ENCODE results near the gene CENPW. TPM values are rescaled to one million over a fixed set of nuclear protein-coding genes. Genes with fewer than 3 reads are reported as not detected.

The CENPW gene
- total and polyA plus RNA-seq, 7 donors = 1.3 to 31.1 (median 5.1) TPM

DNA sequence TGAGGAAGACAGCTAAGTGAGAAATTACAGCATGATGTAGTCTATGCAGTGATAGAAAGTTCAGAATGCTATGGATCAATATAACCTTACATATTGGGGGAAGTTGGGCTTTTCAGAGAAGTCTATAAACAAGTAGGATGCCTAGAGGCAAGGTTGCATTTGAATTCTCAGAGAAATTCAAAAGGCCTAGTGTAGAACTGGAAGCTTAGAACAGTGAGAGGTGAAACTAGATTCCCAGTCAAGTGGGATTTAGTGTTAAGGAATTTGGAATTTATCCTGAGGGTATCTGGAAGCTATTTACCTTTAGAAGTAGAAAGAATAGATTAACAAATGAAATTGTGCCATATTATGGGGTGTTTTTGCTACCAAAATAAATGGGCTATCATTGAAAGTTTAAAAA is 4.3 kb downstream of the CENPW start:
- TF ChIP-seq, protein P1, sequence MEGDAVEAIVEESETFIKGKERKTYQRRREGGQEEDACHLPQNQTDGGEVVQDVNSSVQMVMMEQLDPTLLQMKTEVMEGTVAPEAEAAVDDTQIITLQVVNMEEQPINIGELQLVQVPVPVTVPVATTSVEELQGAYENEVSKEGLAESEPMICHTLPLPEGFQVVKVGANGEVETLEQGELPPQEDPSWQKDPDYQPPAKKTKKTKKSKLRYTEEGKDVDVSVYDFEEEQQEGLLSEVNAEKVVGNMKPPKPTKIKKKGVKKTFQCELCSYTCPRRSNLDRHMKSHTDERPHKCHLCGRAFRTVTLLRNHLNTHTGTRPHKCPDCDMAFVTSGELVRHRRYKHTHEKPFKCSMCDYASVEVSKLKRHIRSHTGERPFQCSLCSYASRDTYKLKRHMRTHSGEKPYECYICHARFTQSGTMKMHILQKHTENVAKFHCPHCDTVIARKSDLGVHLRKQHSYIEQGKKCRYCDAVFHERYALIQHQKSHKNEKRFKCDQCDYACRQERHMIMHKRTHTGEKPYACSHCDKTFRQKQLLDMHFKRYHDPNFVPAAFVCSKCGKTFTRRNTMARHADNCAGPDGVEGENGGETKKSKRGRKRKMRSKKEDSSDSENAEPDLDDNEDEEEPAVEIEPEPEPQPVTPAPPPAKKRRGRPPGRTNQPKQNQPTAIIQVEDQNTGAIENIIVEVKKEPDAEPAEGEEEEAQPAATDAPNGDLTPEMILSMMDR (IDR thresholded peaks at IDR 0.05) = no peak
- H3K36me3 ChIP-seq (ENCODE audit: insufficient read depth in 1 of 2, low read depth in 1 of 2) = no peaks in the 10 kb centered on the region
- no peak overlapping the region for H3K4me3 ChIP-seq
- H3K4me1 ChIP-seq = peaks cover 8% of the 10 kb centered on the region
- no peak for DNase-seq
- ATAC-seq = no peak
- no peak overlapping the region for H3K27ac ChIP-seq
- no peaks in the 10 kb centered on the region for H3K9me3 ChIP-seq
- no peaks in the 10 kb centered on the region for H3K27me3 ChIP-seq (ENCODE audit: insufficient read depth in 3 of 3, low read length in 2 of 3)
- intact Hi-C loops (cut with DNase I) = no loop called here

DNA sequence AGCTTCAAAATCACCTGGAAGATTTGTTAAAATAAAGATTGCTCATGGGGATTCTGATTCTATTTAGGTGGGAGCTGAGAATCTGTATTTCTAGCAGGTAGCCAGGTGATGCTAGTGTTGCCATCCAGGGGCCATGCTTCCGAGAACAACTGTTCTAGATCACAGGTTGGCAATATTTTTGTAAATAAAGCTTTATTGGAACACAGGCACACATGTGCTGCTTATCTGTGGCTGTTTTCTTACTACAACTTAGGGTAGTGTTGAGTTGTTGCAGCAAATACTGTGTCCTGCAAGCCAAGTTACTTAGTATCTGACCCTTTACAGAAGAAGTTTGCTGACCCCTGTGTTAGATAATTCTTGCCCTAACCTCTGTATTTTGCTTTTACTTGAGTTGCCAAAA is 12.0 kb downstream of the CENPW start:
- Histone ChIP-seq H3K9me3 (peaks cover 6% of the 10 kb centered on the region), H3K36me3 (ENCODE audit: insufficient read depth in 1 of 2, low read depth in 1 of 2) (no peaks in the 10 kb centered on the region), H3K4me3 (no peak overlapping the region), H3K27me3 (ENCODE audit: insufficient read depth in 3 of 3, low read length in 2 of 3) (no peaks in the 10 kb centered on the region), H3K4me1 (no peaks in the 10 kb centered on the region), H3K27ac (no peak overlapping the region)
- intact Hi-C loops (cut with DNase I) = no loop called here
- 91 to 98% (median 97%) methylated on average over 1 of the region's 1 CpG for WGBS, 3 donors
- ATAC-seq (no peak), DNase-seq (no peak)
- TF ChIP-seq, protein P1 (IDR thresholded peaks at IDR 0.05) = no peak

DNA sequence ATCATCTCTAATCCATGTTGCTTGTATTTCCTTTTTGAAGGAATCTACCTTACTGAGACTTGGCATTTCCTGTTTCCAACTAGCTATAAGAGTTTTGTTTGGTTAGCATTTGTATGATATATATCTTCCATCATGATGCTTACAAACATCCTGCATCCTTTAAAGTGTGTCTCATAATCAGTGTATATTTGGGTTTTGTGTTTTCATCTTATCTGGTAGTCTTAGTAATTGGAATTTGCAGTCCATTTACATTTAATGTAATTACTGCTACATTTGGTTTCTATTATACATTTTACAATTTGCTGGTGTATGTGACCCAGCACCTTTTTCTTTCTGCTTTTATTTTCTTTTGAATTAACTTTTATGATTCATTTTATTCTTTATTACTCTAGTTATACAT is 12.6 kb downstream of the CENPW start:
- Histone ChIP-seq H3K27ac (no peak overlapping the region), H3K27me3 (ENCODE audit: insufficient read depth in 3 of 3, low read length in 2 of 3) (no peaks in the 10 kb centered on the region), H3K36me3 (ENCODE audit: insufficient read depth in 1 of 2, low read depth in 1 of 2) (no peaks in the 10 kb centered on the region), H3K4me3 (no peak overlapping the region), H3K9me3 (peaks cover 10% of the 10 kb centered on the region), H3K4me1 (no peaks in the 10 kb centered on the region)
- no peak for ATAC-seq
- no peak for DNase-seq
- TF ChIP-seq, protein P1 (IDR thresholded peaks at IDR 0.05) = no peak
- intact Hi-C loops (cut with DNase I) = no loop called here

GRCh38 chr6:126356526-126356925 is 16.6 kb downstream of the CENPW start:
- intact Hi-C loops (cut with DNase I) = no loop called here

More at GRCh38 chr6:126356526-126356925, 16.6 kb downstream of the CENPW start:
- Histone ChIP-seq H3K9me3 (peaks cover 24% of the 10 kb centered on the region), H3K4me3 (no peak overlapping the region), H3K27ac (no peak overlapping the region), H3K4me1 (no peaks in the 10 kb centered on the region), H3K36me3 (ENCODE audit: insufficient read depth in 1 of 2, low read depth in 1 of 2) (no peaks in the 10 kb centered on the region), H3K27me3 (ENCODE audit: insufficient read depth in 3 of 3, low read length in 2 of 3) (no peaks in the 10 kb centered on the region)
- TF ChIP-seq, protein P1 (IDR thresholded peaks at IDR 0.05) = no peak
- DNase-seq (no peak), ATAC-seq (no peak)
